Activated CD4-positive, alpha-beta T cell treated with anti-CD3 and anti-CD28 coated beads, Interleukin-2, amount 50 U/mL, for 1 hour (primary cell): ENCODE measurements around the gene KCTD13.
A peak's percentile ranks its signal among the peaks of the same experiment; 100 is the strongest.
"Not testable (repeated sequence)": the region's sequence is repeated elsewhere in the genome, so short reads cannot be mapped to it uniquely, and the experiment has no call there.

Experiments used
- DNase-seq: peaks from one replicate; pipeline ENCODE4 v3.0.0-alpha.2; 2020

The KCTD13 gene, protein sequence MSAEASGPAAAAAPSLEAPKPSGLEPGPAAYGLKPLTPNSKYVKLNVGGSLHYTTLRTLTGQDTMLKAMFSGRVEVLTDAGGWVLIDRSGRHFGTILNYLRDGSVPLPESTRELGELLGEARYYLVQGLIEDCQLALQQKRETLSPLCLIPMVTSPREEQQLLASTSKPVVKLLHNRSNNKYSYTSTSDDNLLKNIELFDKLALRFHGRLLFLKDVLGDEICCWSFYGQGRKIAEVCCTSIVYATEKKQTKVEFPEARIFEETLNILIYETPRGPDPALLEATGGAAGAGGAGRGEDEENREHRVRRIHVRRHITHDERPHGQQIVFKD

DNA sequence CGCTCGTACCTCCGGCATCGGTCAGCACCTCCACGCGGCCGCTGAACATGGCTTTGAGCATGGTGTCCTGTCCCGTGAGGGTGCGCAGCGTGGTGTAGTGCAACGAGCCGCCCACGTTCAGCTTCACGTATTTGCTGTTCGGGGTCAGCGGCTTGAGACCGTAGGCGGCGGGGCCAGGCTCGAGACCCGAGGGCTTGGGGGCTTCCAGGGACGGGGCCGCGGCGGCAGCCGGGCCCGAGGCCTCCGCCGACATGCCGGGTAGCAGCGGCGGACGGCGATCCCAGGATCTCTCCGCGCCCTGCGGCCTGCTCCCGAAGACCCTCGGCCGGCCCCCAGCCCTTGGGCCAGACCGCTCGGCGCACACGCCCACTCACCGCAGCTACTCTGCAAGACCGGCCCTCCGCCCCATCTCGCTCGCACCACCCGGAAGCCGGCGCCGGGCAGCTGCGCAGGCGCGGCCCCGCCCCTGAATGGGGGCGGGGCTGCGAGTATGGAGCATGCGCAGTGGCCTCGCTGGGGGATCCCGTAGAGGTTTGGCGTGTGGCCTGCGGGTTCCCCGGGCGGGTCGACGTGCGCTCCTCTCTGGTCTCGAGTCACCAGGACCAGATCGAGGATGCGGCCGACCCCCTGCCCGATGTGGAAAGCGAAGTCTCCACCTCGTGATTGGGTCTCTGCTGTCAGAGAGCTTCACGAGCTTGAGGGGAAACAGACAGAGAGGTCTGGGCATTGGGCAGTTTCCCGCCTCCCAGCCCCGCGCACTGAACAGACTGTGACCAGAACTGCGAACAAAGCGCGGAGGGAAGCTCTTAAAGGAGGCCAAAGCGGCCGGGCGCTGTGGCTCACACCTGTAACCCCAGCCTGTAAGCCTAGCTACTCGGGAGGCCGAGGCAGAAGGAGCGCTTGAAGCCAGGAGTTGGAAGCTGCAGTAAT is at the start of gene KCTD13:
KCTD13 (minus strand) TSS at position 446 of the 930 bp plus-strand sequence; CDS start at position 253, 193 bp downstream.
- peak; percentile 84 for DNase-seq

DNA sequence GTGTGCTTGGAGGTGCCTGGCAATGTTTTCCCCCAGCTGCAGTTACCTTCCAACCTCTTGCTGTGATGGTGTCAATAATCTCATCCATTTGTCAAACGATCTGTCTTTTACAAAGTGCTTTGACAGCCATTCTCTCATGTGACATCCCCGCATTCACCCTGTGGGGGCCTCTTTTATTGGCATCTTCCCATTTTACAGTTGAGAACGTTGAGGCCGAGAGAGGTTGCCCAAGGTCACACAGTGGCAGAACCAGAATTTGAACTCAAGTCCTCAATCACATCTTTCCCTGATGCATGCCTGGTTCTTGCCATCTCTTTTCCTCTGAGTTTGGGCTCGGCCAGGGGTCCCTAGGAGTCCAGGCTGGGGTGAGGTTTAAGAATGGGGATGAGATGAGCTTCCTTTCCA is 49.1 kb upstream of the KCTD13 start:
- DNase-seq, result no peak

DNA sequence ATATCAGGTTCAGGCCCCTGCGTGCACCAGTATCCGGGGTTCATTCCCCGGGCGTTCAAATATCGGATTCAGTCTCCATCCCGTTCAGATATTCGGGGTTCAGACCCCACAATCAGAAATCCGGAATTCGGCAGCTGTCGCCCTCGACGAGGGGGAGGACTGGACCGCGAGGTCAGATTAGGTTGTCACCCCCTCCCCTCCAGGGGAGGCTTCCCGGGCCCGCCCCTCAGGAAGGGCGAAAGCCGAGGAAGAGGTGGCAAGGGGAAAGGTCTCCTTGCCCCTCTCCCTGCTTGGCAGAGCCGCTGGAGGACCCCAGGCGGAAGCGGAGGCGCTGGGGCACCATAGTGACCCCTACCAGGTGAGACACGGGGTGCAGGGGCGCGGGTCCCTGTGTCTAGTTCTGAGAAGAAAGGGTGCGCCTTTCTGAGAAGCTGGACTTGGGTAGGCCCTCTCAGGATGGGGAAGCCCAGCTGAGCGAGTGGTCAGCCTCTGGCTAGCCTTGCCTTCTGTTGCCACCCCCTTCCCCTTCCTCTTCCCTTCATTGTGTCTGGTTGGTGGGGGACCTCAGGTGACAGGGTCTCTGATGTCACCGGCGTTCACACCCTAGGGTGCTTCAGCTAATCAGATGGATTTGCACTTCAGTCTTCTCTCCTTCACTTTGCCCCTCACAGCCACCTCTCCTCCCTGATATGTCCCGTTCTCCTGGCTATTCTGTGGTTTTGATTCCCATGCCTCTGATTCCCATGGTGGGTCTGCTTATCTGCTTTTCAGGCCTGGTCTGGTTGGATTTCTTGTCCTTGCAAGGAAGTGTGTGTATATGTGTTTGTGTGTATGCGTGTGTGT is 48.5 kb upstream of the KCTD13 start:
- no peak for DNase-seq

DNA sequence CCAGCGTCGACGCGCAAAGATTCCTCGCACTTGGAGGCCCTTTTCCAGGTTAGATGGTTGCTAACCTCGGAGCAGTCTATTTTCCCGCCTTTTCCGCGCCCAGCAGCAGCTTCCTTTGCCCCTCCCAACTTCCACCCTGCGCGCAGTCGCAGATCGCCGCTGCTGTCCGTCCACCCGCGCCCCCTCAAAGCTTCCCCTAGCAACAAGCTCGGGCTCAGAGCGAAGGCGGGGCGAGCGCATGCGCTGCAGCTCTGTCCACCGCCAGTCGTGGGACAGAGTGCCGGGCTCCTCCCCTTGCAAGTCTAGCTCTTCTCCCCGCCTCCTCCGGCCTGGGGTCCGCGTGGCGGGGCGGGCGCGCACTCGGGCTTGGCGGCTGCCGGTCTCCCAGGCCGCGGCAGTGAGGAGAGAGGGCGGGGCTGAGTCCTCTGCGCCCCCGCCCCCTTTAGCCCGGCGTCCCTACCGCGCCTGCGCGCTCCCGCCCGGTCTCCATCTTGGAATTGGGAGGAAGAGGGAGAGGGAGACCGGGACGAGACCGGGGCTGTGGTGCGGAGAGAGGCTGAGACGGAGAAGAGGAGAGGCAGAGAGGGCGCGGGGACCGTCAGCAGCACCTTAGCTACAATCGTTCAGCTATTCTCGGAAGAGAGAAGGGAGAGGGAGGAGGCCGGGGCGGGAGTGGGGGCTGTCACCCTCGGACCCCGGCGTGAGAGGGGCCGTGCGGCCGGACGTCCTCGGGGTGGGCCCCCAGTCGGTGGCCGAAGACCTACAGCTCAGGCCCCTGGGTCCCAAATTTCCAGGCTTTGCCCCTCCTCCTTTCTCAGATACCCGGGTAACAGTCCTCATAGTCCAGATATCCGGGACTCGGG is 47.6 kb upstream of the KCTD13 start, which contains the start of gene TAOK2:
TAOK2 (plus strand) TSS at position 485 of the 863 bp plus-strand sequence. CDS start 3,905 bp downstream, outside the sequence.
- peak; percentile 85 for DNase-seq

DNA sequence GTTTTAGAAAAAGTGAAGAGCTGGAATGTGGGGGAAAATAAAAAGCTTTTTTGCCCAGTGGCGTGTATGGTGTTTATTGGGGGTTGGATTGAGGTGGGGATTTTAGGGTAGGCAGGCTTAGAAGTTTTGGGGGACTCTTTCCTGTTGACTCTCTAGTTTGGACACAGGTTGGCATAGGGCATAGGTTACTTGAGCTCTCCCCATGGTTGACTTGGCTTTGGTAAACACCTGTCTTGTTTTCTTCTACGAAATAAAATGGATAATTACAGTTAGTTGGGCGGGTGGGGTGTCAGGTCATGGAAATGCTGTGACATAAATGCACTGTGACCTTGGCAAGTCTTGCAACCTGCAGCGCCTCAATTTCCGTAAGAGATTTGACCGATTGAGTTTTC is 47.0 kb upstream of the KCTD13 start:
- no peak for DNase-seq

DNA sequence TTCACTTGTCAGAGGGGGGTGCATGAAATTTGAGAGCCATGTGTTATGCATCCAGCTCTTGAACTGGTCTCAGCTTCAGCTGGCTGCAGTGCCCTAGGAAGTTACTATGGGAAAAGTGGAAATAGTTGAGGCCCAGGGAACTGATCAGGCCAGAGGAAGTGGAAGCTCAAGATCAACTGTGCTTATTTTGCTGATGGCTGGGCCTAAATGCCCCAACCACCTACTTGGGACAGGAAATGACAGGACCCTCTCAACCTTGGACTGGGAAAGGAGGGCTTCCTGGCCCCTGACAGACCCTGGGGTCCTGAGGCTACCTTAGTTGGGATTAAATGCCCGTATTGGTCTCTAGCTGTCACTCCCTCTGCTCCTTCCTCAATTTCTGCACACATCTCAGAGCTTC is 46.5 kb upstream of the KCTD13 start:
- DNase-seq, result no peak

DNA sequence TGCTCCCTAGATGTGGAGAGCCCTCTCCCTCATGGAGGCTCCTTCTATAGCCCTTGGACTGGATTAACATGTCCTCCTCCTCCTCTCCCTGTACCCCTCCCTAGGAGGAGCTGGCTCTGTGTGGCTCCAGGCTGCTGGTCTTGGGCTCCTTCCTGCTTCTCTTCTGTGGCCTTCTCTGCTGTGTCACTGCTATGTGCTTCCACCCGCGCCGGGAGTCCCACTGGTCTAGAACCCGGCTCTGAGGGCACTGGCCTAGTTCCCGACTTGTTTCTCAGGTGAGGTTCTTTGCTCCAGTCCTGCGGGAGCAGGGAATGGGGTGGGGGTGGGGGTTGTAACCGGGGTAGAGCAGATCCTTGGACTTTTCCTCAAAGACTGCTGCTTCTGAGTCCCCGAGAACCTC is 45.3 kb upstream of the KCTD13 start:
- no peak for DNase-seq

DNA sequence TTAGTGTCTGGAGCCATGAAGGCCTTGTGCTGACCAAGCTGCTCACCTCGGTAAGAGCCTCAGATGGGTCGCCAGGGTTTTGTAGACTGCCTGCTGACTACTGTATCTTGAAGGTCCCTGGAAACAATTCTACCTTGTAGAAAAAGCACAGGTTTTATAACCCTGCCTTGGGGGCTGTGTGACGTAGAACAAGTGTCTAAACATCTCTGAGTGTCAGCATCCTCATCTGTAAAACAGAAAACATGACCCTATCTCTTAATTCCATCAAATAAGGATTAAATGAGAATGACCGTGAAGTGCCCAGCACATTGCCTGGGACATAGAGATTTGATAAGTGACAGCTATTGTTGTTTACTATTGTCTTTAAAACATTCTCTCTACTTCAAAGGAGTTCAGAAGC is 42.2 kb upstream of the KCTD13 start:
- no peak for DNase-seq

DNA sequence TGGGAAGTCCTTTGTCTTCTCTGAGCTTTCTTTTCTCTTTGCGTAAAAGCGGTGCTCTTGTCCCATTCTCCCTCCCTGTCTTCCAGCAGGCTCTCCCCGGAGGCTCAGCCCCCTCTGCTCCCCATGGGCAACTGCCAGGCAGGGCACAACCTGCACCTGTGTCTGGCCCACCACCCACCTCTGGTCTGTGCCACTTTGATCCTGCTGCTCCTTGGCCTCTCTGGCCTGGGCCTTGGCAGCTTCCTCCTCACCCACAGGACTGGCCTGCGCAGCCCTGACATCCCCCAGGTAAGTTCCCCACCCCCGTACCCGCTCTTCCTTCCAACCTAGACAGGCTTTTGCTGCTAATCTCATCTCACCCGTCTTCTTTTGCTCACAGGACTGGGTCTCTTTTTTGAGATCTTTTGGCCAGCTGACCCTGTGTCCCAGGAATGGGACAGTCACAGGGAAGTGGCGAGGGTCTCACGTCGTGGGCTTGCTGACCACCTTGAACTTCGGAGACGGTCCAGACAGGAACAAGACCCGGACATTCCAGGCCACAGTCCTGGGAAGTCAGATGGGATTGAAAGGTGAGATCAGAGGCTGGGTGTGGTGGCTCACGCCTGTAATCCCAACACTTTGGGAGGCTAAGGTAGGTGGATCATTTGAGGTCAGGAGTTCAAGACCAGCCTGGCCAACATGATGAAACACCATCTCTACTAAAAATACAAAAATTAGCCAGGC is 37.2 kb upstream of the KCTD13 start:
- no peak for DNase-seq

DNA sequence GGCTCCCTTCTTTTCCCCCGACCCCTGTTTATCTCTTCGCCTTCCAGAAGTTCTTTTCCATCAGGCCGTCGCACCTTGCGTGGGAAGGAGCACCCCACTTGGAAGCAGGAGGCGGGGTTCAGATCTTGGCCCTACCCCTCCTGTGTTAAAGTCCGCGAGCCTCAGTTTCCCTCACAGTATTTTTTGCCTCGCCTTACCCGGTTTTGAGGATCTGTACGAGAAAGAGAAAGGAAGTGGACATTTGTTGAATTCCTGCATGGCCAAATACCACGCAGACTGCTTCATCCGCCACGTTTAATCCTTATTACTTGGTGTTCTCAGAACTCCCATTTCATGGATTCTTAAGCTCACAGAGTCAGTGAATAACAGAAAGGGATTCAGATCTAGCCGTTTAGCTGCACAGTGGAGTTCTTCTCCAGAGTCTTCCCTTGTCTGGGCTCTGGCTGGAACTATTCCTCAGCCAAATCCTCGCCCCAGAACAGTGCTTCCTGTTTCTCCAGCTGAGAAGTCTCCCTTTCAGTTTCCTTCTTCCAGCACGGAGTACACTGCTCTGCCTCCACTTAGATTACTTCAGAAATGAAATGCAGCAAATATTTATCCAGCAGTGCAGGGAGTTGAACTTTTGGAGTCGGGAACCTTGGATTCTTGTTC is 36.4 kb upstream of the KCTD13 start:
- no peak for DNase-seq

DNA sequence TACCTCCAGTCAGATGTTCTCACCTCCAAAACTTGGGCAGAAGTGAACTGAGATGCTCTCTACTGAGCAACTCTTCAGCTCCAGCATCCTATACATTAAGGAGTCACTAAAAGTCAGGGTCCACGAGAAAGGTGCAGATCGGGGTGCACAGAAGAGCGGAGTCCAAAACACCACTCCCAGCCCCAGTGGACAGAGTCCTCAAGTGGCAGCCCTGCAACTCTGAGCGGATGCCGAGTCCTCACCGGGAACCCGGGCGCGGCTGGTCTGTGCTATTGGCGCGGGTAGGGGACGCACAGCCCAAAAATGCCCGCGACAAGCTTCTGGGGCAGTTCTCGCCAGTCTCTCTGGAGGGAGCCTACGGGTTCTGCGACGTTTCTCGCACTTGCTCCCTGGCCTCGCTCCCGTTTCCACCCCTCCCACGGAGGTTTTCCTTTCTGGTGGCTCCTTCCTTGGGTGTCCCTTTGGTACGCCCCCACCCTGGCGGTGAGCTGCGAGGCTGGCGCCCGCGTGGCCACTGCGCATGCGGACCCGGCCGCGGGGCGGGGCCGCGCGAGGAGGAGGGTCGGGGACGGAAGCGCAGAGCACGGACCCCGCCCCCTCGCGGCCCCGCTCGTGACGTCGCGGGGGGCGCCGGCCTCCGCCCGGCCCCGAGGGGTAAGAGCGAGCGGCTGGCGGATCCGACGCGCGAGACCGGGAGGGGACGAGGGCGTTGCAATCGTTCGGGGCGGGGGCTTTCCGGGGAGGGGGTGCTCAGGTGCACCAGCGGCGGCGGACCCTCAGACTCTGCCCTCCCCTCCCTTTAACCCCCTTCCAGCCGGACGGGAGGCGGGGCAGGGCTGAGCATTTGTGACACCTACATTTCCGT is 35.7 kb upstream of the KCTD13 start, which contains the start of gene TMEM219:
TMEM219 (plus strand) TSS at position 601 of the 865 bp plus-strand sequence. CDS start 1,065 bp downstream, outside the sequence.
- DNase-seq, result peak; percentile 91

DNA sequence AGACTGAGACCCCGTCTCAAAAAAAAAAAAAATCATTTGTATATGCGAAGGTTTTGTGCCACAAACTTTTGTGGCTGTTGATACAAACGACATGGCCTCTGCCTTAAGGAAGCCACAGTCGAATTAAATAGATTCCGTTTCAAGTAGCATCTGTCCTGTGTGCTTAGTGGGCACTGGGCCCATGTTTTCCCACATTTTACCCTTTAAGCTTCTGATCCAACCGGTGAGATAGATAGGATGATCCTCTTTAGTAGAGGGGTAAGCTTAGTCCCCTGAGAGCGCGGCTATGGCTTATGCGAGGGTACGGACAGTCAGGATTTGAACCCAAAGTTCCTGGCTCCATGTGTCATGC is 35.1 kb upstream of the KCTD13 start:
- DNase-seq, result no peak

DNA sequence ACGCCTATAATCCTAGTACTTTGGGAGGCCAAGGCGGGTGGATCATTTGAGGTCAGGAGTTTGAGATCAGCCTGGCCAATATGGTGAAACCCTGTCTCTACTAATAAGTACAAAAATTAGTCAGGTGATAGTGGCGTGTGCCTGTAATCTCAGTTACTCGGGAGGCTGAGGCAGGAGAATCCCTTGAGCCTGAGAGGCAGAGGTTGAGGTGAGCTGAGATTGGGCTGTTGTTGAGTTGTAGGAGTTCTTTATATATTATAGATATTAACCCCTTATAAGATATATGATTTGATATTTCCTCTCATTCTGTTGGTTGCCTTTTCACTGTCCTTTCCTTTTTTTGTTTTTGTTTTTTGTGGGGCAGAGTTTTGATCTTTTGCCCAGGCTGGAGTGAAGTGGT is 33.8 kb upstream of the KCTD13 start:
- DNase-seq, result not testable (repeated sequence)

DNA sequence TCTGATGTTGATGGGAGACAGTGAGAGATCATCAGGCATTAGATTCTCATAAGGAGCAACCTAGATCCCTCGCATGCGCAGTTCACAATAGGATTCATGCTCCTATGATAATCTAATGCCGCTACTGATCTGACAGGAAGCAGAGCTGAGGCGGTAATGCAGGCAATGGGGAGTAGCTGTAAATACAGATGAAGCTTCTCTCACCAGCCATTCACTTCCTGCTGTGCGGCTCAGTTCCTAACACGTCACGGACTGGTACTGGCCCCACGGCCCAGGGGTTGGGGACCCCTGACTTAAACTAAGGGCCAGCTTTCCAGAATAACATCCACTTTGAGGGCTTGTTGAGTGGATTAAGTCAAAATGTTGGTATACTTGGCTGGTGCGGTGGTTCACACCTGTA is 33.3 kb upstream of the KCTD13 start:
- DNase-seq, result no peak

DNA sequence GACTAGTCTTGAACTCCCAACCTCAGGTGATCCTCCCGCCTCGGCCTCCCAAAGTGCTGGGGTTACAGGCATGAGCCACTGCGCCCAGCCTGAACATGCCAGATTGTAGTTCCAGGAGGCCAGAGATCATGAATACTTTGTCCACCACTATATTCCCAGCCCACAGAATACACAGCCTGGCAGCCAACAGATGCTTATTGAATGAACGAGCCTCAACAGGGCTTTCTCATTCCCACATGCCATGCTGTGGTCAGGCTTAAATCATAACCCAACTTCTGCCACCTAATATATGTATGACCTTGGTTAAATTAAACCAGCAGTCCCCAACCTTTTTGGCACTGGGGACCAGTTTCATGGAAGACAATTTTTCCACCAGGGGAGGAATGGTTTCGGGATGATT is 32.7 kb upstream of the KCTD13 start:
- DNase-seq, result no peak

DNA sequence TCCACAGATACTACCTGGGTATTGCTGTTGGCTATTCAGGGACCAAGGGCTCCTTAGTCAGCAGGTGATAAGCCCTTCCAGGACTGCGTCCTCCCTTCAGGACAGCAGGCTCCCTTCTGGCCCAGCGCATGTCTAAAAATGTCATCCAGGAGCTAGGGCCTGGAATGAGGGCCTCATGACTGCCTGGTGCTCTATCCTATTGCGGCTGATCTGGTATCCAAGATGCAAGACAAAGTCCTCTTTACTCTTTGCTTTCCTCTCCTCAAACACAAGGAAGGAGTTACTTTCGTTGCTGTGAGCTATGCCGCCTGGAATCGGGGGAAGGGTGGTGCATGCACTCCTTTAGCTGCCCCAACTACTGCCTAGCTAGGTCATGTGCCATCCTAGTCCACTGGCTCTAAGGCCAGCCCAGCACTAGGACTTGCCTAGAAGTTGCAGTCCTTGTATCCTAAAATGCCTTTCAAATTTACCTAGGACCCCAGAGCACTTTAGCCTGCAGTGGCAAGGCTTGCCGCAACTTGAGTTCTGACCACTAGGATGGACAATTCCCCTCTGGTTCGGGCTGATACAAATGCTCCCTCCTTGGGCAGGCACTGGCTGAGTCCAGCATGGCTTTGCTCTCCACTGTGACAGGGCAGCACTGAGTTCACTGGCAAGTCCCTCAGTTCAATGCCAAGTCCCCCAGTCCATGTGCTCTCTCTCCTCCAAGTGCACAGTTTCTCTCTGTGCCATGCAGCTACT is 25.8 kb upstream of the KCTD13 start:
- no peak for DNase-seq

DNA sequence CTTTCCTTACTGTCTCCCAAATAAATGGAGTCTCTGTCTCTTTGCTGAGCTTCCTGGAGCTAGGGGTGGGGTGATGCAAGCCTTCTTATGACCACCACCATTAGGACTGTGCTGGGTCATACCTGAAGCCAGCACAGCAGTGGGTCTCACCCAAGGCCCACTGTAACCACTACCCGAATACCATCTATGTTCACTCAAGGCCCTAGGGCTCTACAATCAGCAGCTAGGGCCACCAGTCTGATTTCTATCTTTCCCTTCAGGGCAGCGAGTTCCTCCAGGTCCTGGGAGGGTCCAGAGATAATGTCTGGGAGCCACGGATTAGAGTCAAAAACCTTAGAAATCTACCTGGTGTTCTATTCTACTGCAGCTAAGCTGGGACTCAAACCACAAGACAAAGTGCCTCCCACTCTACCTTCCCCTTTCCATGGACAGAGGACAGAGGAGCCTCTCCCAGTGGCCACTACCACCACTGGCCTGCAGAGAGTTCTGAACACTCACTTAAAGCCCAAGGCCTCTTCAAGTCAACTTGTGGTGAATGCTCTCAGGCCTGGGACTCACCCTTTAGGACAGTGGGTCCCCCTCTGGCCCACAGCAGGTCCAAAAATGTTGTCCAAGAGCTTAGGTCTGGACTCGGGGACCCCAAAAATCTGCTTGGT is 24.9 kb upstream of the KCTD13 start:
- DNase-seq, result no peak

DNA sequence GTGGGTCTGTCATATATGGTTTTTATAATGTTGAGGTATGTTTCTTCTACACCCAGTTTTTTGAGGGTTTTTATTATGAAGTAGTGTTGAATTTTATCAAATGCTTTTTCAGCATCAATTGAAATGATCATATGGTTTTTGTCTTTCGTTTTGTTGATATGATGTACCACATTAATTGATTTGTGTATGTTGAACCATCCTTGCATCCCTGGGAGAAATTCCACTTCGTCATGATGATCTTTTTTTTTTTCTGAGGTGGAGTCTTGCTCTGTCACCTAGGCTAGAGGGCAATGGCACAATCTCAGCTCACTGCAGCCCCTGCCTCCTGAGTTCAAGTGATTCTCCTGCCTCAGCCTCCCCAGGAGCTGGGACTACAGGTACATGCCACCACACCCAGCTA is 21.9 kb upstream of the KCTD13 start:
- DNase-seq, result no peak
